HG03460 (cell line): ENCODE measurements around the gene FAM187B.

Source experiments
- ATAC-seq: cut with Tn5 transposase; IDR thresholded peaks from one replicate; pipeline ENCODE4 v1.9.1; 2021; ENCODE audit not compliant: unreplicated experiment

The FAM187B gene

DNA sequence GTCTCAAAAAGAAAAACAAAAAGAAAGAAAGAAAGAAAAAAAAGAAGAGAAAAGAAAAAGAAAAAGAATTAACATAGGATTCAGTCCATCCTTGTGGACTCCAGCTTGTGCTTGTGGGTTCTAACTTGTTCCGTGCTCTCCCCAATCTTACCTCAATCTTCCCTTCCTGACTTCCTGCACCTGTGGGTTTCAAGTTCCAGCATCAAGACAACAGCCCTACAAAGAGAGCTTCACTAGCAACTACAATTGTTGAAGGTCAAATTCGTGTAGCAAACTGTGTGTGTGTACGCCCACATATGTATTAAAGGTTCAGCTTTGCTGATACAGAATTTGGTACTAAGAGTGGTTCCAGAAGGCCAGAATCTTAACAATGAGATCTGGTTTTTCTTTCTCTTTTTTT is 48.7 kb downstream of the FAM187B start:
- no peak for ATAC-seq

DNA sequence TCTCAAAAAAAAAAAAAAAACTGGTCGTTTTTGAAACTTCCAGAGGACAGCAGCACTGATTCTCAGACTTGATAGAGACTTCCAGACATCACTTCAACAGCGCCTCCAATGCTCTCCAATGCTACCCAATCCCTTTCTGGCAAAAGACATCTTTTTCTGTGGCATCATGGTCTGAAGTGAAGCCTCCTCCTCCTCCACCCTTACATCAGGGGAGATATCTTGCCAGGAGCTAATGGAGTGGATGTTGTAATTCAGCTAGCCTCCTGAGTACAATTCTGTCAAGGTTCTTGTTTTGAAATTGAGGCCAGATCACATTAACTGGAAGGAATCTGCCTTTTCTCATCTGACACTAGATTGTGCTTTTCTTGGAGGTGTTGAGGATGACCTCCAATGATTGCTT is 49.8 kb downstream of the FAM187B start:
- ATAC-seq, result no peak

DNA sequence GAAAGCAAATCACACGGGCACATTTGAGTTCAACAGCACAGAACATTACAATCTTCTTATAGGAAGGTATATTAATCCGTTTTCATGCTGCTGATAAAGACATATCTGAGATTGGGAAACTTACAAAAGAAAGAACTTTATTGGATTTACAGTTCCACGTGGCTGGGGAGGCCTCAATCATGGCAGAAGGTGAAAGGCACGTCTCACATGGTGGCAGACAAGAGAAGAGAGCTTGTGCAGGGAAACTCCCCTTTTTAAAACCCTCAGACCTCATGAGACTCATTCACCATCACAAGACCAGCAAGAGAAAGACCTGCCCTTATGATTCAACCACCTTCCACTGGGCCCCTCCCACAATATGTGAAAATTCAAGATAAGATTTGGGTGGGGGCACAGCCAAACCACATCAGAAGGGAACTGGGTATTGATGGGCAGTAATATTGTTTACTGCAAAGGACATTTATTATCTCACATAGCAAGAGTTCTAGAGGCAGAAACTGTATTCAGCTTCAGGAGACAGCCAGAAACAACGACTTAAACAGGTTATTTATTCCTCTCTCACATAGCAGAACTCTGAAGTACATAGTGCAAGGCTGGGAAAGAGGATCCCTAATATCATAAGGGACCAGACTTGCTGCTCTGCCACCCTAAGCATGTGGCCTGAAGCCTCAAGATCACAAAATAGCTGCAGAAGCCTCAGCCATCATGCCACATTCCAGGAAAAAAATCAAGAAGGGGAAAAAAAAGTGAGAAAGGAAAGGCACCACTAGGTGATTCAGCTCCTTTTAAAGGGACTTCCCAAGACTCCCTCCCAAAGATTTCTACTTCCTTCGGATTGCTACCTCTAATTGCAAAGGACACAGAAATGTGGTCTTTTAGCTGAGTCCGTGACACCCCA is 50.9 kb downstream of the FAM187B start:
- no peak for ATAC-seq

DNA sequence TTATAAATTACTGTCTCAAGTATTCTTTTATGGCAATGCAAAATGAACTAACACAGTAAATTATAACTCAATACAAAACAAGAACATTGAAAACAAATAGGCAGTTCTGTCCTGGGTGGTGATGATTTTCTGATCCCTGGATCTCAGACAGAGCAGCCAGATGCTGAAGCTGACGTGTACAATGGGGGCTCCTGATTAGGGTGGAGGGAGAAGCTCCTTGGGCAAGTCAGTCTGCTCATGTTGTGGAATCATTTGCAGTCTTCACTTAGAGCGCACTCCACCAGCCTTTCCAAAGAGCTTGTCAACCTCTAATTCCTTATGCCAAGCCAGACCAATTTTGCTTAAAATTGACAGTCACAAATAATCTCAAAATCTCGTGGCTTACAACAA is 52.4 kb downstream of the FAM187B start:
- no peak for ATAC-seq
